Measurements from ENCODE around the gene MRPS10. TPM values are rescaled to one million over a fixed set of nuclear protein-coding genes. Genes with fewer than 3 reads are reported as not detected.

MRPS10 gene
- total RNA-seq, 2 donors from 2014 or later: 8.9 to 14.0 TPM

- DNase-seq: no peak
- Histone ChIP-seq H3K27me3 (no peaks in the 10 kb centered on the region), H3K9me3 (no peaks in the 10 kb centered on the region), H3K36me3 (replicated peaks in 1 of 2; ENCODE audit: insufficient read depth in 1 of 2, low read depth in 2 of 2) (no peaks in the 10 kb centered on the region), H3K27ac (no peak overlapping the region), H3K4me3 (no peak overlapping the region), H3K4me1 (no peaks in the 10 kb centered on the region)
- 87 to 90% methylated on average over 21 to 22 of the region's 24 CpGs for WGBS, 2 donors
- intact Hi-C loops (cut with DNase I): no loop called here
- ATAC-seq: no peak
- TF ChIP-seq POLR2A (IDR thresholded peaks at IDR 0.05) (no peak), CTCF (IDR thresholded peaks at IDR 0.05) (no peak)
These were observed 45.6 kb upstream of the MRPS10 start for GRCh38 chr6:42263165-42263728.

DNA sequence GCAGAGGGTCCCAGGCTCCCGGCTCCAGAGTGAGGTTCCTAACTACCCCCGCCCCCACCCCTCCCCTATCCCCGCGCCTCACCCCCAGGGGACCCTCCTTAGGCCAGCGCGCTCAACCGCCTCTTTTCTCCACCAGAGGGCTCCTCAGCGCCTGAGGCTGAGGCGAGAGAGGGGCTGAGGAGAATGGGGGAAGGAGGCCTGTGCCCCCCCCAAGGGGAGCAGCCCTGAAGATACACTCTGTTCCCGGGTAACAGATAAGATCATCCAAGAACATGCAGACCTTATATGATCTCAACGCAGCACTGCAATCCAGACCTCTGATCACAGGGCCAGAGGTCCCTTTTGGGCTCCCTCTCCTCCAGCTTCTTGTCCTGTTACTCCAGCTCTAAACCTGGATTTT, 43.3 kb upstream of the MRPS10 start:
- DNase-seq: peak in 3 of 4 donors; percentile 22 to 41 (median 24)
- WGBS, 2 donors: 10 to 34% methylated on average over 2 to 11 of the region's 11 CpGs
- ATAC-seq: peak; percentile 43
- Histone ChIP-seq H3K4me3 (no peak overlapping the region), H3K4me1 (no peaks in the 10 kb centered on the region), H3K9me3 (no peaks in the 10 kb centered on the region), H3K36me3 (replicated peaks in 1 of 2; ENCODE audit: insufficient read depth in 1 of 2, low read depth in 2 of 2) (no peaks in the 10 kb centered on the region), H3K27ac (no peak overlapping the region), H3K27me3 (no peaks in the 10 kb centered on the region)
- intact Hi-C loops (cut with DNase I): no loop called here
- TF ChIP-seq CTCF (IDR thresholded peaks at IDR 0.05) (peak; percentile 21 to 57 (median 44)), POLR2A (IDR thresholded peaks at IDR 0.05) (no peak)

GRCh38 chr6:42260396-42260888, 42.8 kb upstream of the MRPS10 start:
- Histone ChIP-seq H3K27ac (no peak overlapping the region), H3K9me3 (no peaks in the 10 kb centered on the region), H3K4me1 (no peaks in the 10 kb centered on the region), H3K36me3 (replicated peaks in 1 of 2; ENCODE audit: insufficient read depth in 1 of 2, low read depth in 2 of 2) (no peaks in the 10 kb centered on the region), H3K27me3 (no peaks in the 10 kb centered on the region), H3K4me3 (no peak overlapping the region)
- 67 to 75% methylated on average over 7 of the region's 7 CpGs for WGBS, 2 donors
- ATAC-seq (peak; percentile 44), DNase-seq (peak in 1 of 4 donors; percentile 39)
- intact Hi-C loops (cut with DNase I): no loop called here
- TF ChIP-seq CTCF (IDR thresholded peaks at IDR 0.05) (no peak), POLR2A (IDR thresholded peaks at IDR 0.05) (no peak)

- no peaks in the 10 kb centered on the region for H3K36me3 ChIP-seq (replicated peaks in 1 of 2; ENCODE audit: insufficient read depth in 1 of 2, low read depth in 2 of 2)
These were observed 42.3 kb upstream of the MRPS10 start for GRCh38 chr6:42259841-42260395.

More at GRCh38 chr6:42259841-42260395, 42.3 kb upstream of the MRPS10 start:
- Histone ChIP-seq H3K9me3 (no peaks in the 10 kb centered on the region), H3K4me1 (no peaks in the 10 kb centered on the region), H3K27ac (no peak overlapping the region), H3K4me3 (no peak overlapping the region), H3K27me3 (no peaks in the 10 kb centered on the region)
- ATAC-seq (peak; percentile 22), DNase-seq (peak in 1 of 4 donors; percentile 36)
- intact Hi-C loops (cut with DNase I): no loop called here
- no peak for TF ChIP-seq POLR2A (IDR thresholded peaks at IDR 0.05)
- TF ChIP-seq CTCF (IDR thresholded peaks at IDR 0.05): no peak
- WGBS, 2 donors: 63 to 80% methylated on average over 10 of the region's 10 CpGs

All from body of pancreas (tissue), 4 donors.